Heart left ventricle (tissue), 13 donors: ENCODE measurements around the gene SGF29.

Source experiments
- CTCF ChIP-seq, 12 donors: fragments of 200-600 bp; sonication (generic) in 4 of 12; IDR thresholded peaks; one replicate each; pipeline versions ENCODE4 v1.5.0 to v1.8.0; 2018 to 2022; ENCODE audit warnings: antibody characterized with exemption in 12 of 12, mild to moderate bottlenecking in 5 of 12
- POLR2A ChIP-seq, 2 donors: fragments of 450-650 bp; IDR thresholded peaks; one replicate each; pipeline ENCODE4 v1.6.1; 2017; ENCODE audit warnings: antibody characterized with exemption in 2 of 2, mild to moderate bottlenecking in 2 of 2, moderate library complexity in 2 of 2
- donor health status: ischemic (EF 13 %, LVEDD 7.1; RV severe dilation, severe dysfunction).
- donor health status: DM: no; HTN: yes; CAD: no.
- donor health status: DM: no; HTN: no; CAD: no.
- donor health status: ischemic (EF 25% LVEDD 6.9; RV normal size, moderate dysfunction).
- donor health status: ischemic (EF 25% LVEDD 5.7; RV mildly dilated, moderate dysfunction).
- donor health status: ischemic (EF 35%, LVEDD 5.7; RV mildly dilated, moderate dysfunction).
- donor health status: nonischemic (EF 11% LVEDD 7.7; RV severe dilation, severe dysfunction).
- donor health status: DM: yes; HTN: yes; CAD: no.
- donor health status: PGD.
- donor health status: ischemic (EF 29% LVEDD 5.4; RV normal size, mild dysfunction).
- donor health status: nonischemic (EF 23%, LVEDD 6.1; RV moderate dilation, normal function).

- TF ChIP-seq CTCF (IDR thresholded peaks at IDR 0.05) (no peak), POLR2A (IDR thresholded peaks at IDR 0.05) (no peak)
Observed at GRCh38 chr16:28529124-28529523, 24.6 kb upstream of the SGF29 start.
